IPS-18c (cell line): ENCODE measurements around the gene ARHGAP1.

Source experiments
- H3K4me3 ChIP-seq: 2 replicates; pipeline ENCODE4 v1.7.0; 2013; ENCODE audit warnings: low read depth, mild to moderate bottlenecking, low read length, moderate library complexity; ENCODE audit not compliant: insufficient read depth
- H3K9me3 ChIP-seq: one replicate; pipeline ENCODE4 v1.6.1; 2013; ENCODE audit warnings: mild to moderate bottlenecking, low read length, moderate library complexity; ENCODE audit not compliant: control insufficient read depth, insufficient read depth

ARHGAP1 gene

GRCh38 chr11:46700241-46701077 lies at the start of gene ARHGAP1, which contains the start of gene ZNF408:
Gene ARHGAP1 (minus strand): TSS chr11:46700619. CDS start chr11:46696107, 4,512 bp downstream.
Gene ZNF408 (plus strand): TSS chr11:46701031. CDS start chr11:46701048, 17 bp downstream.
- peak within 1 kb of the TSS; percentile 86 for H3K4me3 ChIP-seq
- H3K9me3 ChIP-seq: no peaks in the 10 kb centered on the region

GRCh38 chr11:46747150-46747549 lies 46.7 kb upstream of the ARHGAP1 start:
- no peaks in the 10 kb centered on the region for H3K9me3 ChIP-seq
- H3K4me3 ChIP-seq: no peak overlapping the region

GRCh38 chr11:46745995-46746394 lies 45.6 kb upstream of the ARHGAP1 start:
- H3K9me3 ChIP-seq: peaks cover 3% of the 10 kb centered on the region
- H3K4me3 ChIP-seq: no peak overlapping the region

GRCh38 chr11:46745328-46745727 lies 44.9 kb upstream of the ARHGAP1 start:
- H3K9me3 ChIP-seq: peaks cover 3% of the 10 kb centered on the region
- H3K4me3 ChIP-seq: no peak overlapping the region

GRCh38 chr11:46743693-46744339 lies 43.4 kb upstream of the ARHGAP1 start:
- peaks cover 3% of the 10 kb centered on the region for H3K9me3 ChIP-seq
- H3K4me3 ChIP-seq: no peak overlapping the region

GRCh38 chr11:46743043-46743442 lies 42.6 kb upstream of the ARHGAP1 start:
- H3K9me3 ChIP-seq: peaks cover 3% of the 10 kb centered on the region
- H3K4me3 ChIP-seq: no peak overlapping the region

GRCh38 chr11:46741600-46742484 lies 41.4 kb upstream of the ARHGAP1 start:
- no peak overlapping the region for H3K4me3 ChIP-seq

GRCh38 chr11:46738887-46739286 lies 38.5 kb upstream of the ARHGAP1 start:
- peaks cover 3% of the 10 kb centered on the region for H3K9me3 ChIP-seq
- no peak overlapping the region for H3K4me3 ChIP-seq

More at GRCh38 chr11:46741600-46742484, 41.4 kb upstream of the ARHGAP1 start:
- H3K9me3 ChIP-seq: peaks cover 3% of the 10 kb centered on the region

GRCh38 chr11:46737699-46738098 lies 37.3 kb upstream of the ARHGAP1 start:
- H3K9me3 ChIP-seq: peaks cover 3% of the 10 kb centered on the region
- H3K4me3 ChIP-seq: no peak overlapping the region

GRCh38 chr11:46736615-46737014 lies 36.2 kb upstream of the ARHGAP1 start:
- Histone ChIP-seq H3K4me3 (no peak overlapping the region), H3K9me3 (no peaks in the 10 kb centered on the region)

GRCh38 chr11:46736146-46736545 lies 35.7 kb upstream of the ARHGAP1 start:
- H3K4me3 ChIP-seq: no peak overlapping the region
- H3K9me3 ChIP-seq: no peaks in the 10 kb centered on the region

GRCh38 chr11:46733234-46733633 lies 32.8 kb upstream of the ARHGAP1 start:
- Histone ChIP-seq H3K9me3 (no peaks in the 10 kb centered on the region), H3K4me3 (no peak overlapping the region)

- no peak overlapping the region for H3K4me3 ChIP-seq
- H3K9me3 ChIP-seq: peaks cover 2% of the 10 kb centered on the region
Measured at GRCh38 chr11:46731545-46731944, 31.1 kb upstream of the ARHGAP1 start.

- no peak overlapping the region for H3K4me3 ChIP-seq
Measured at GRCh38 chr11:46729110-46730027, 28.9 kb upstream of the ARHGAP1 start.

GRCh38 chr11:46728659-46729040 lies 28.2 kb upstream of the ARHGAP1 start:
- Histone ChIP-seq H3K4me3 (no peak overlapping the region), H3K9me3 (peaks cover 2% of the 10 kb centered on the region)

More at GRCh38 chr11:46729110-46730027, 28.9 kb upstream of the ARHGAP1 start:
- peaks cover 2% of the 10 kb centered on the region for H3K9me3 ChIP-seq

GRCh38 chr11:46727952-46728658 lies 27.7 kb upstream of the ARHGAP1 start:
- H3K4me3 ChIP-seq: no peak overlapping the region
- H3K9me3 ChIP-seq: peaks cover 2% of the 10 kb centered on the region
